Esophagus muscularis mucosa (tissue), 3 donors: ENCODE data around the gene SWAP70.

ENCODE experiments used
- EP300 ChIP-seq: sonication (generic); formaldehyde crosslinking; IDR thresholded peaks from one replicate; pipeline ENCODE4 v1.6.1; 2017; ENCODE audit warnings: antibody characterized with exemption
- POLR2A ChIP-seq: fragments of 450-650 bp; IDR thresholded peaks from one replicate; pipeline ENCODE4 v1.6.1; 2017; ENCODE audit warnings: antibody characterized with exemption, moderate library complexity, mild to moderate bottlenecking, low read depth
- POLR2AphosphoS5 ChIP-seq, 2 donors: sonication (generic); formaldehyde crosslinking; IDR thresholded peaks; one replicate each; pipeline ENCODE4 v1.6.1; 2017; ENCODE audit warnings: antibody characterized with exemption in 2 of 2

DNA sequence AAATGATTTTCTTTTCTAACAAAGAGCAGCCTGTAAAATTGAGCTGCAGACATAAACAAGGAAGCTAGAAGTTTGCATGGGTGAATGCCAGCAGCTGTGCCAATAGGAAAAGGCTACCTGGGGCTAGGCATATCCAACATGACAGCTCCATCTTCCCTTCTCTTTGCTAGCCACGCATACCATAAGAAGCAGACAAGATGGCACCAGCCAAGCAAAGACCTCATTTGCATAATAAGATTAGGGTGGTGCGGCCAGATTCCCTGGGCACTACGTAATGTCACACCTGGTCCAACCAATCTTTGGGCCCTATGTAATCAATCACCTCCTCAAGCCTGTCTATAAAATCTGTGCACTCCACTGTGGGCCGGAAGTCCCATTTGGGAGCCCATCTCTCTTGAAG, 108.3 kb downstream of the SWAP70 start:
- TF ChIP-seq EP300 = no peak
- TF ChIP-seq POLR2A = no peak
- TF ChIP-seq POLR2AphosphoS5 (IDR thresholded peaks at IDR 0.05) = no peak
